Activated naive CD4-positive, alpha-beta T cell treated with anti-CD3 and anti-CD28 coated beads, Interleukin-2, amount 50 U/mL, for 24 hours (primary cell): ENCODE measurements around the gene UTS2B.

Experiments
- H3K27ac Mint-ChIP-seq: one replicate; pipeline ENCODE4 v1.8.0; 2021; ENCODE audit warnings: mild to moderate bottlenecking, mixed read lengths
- H3K27me3 Mint-ChIP-seq: one replicate; pipeline ENCODE4 v1.8.0; 2021; ENCODE audit warnings: mixed read lengths
- H3K36me3 Mint-ChIP-seq: one replicate; pipeline ENCODE4 v1.8.0; 2021; ENCODE audit warnings: mixed read lengths
- H3K4me1 Mint-ChIP-seq: one replicate; pipeline ENCODE4 v1.8.0; 2021; ENCODE audit warnings: mixed read lengths
- H3K4me3 Mint-ChIP-seq: one replicate; pipeline ENCODE4 v1.8.0; 2021; ENCODE audit warnings: mild to moderate bottlenecking, mixed read lengths
- H3K9me3 Mint-ChIP-seq: one replicate; pipeline ENCODE4 v1.8.0; 2021; ENCODE audit warnings: mixed read lengths

The UTS2B gene

DNA sequence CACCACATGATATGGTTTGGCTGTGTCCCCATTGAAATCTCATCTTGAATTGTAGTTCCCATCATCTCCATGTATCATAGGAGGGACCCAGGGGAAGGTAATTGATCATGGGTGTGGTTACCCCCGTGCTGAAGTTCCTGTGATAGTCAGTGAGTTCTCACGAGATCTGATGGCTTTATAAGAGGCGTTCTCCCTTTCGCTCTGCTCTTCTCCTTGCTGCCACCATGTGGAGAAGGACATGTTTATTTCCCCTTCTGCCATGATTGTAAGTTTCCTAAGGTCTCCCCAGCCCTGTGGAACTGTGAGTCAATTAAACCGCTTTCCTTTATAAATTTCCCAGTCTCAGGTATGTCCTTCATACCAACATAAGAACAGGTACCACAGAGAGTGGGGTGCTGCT is 109.4 kb downstream of the UTS2B start:
- no peaks in the 10 kb centered on the region for H3K36me3 Mint-ChIP-seq
- H3K9me3 Mint-ChIP-seq = no peaks in the 10 kb centered on the region
- H3K4me3 Mint-ChIP-seq = no peak overlapping the region
- H3K27ac Mint-ChIP-seq = no peak overlapping the region
- no peaks in the 10 kb centered on the region for H3K27me3 Mint-ChIP-seq
- H3K4me1 Mint-ChIP-seq = no peaks in the 10 kb centered on the region

GRCh38 chr3:191217301-191217700 is 113.0 kb downstream of the UTS2B start:
- Mint-ChIP-seq H3K36me3 (no peaks in the 10 kb centered on the region), H3K4me3 (no peak overlapping the region), H3K9me3 (peaks cover 5% of the 10 kb centered on the region), H3K27me3 (no peaks in the 10 kb centered on the region), H3K27ac (no peak overlapping the region), H3K4me1 (no peaks in the 10 kb centered on the region)
